HuH-7 (cell line): ENCODE results near the gene IKBKE.

Experiments
- DNase-seq: peaks from one replicate; pipeline ENCODE4 v3.0.0; 2011; ENCODE audit warnings: low spot score

IKBKE gene

DNA sequence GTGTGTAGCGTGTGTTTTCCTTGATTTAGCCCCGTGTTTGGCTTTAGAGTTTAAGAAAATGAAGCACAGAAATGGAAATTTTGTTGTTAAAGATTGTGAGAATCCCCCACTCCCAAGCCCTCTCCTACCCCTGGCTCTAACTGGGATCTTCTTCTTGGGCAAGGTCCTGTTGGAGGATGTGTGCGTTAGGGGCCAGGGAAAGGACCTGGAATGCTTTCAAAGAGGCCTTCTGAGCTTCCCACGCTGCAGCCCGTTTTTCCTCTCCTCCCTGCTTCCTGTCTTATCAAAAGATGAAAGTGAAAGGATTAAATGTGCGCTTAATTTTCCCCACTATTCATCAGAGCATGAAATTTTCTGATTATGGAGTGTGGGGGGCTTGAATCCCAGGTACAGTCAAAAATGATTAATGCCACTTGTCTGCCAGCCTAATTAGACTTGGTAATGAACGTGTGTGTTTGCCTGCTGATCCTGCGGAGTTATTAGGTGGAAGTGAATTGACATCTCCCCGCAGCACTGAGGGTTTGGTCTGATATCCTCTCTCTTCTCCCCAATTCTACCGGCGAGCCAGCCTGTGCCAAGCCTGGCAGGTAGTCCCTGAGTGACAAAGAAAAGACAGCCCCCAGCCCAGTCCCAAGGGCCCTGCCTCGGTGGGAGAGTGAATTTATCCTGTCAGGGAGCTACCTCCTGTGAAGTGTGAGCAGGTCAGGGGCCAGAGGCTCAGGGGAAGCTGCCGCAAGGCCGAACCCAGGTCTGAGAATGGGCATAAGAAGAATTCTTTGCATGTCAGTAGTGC lies 42.0 kb downstream of the IKBKE start:
- no peak for DNase-seq

DNA sequence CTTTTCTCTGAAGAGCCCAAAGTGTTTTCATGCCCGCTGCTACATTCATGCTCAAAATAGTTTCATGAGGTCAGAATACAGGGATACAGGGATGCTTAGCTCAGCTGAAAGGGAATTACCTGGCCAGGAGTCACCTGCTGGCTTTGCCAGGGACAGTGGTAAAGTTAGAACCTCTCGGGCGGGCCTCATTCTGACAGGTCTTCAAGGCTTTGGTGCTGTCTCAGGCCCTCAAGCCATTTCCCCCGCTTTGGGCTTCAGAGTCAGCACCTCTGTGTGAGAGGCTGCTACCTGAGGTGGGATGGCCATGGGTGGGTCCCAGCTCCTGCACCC lies 42.5 kb downstream of the IKBKE start:
- DNase-seq: no peak

DNA sequence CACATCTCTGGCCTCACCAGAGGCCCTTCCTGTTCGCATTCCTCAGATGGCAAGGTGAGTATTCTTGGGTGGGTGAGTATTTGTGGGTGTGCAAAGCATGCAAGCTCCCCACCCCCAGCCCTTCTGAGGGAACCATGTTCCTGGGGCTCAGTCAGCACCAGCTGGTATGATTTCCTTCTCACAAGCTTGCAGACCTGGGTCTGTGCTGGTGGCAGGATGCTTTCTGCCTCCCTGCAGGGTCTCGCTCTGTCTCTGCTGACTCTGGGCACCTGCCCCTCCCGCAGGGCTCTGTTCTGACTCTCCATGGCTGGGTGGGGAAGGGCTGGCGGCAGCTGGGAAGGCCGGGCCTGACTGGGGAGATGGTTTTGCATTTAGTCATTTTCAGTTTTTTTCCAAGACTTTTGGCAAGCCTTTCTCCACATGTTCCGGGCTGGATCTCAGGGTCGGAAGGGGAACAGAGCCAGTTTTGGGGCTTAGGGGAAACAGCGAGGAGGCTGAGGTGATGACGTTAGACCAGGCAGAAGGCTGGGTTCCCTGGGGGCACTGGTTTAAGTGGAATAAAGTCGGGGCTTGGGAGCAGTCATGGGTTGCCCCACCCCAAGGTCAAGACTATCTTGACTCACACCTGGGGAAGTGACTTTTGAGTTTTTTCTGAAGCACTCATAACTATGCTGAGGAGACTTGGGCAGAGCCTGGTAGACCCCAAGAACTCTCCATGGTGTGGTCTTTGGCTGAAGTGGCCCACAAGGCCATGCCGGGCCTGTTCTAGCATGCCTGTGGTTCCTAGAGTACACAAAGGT lies 43.2 kb downstream of the IKBKE start:
- DNase-seq: no peak

DNA sequence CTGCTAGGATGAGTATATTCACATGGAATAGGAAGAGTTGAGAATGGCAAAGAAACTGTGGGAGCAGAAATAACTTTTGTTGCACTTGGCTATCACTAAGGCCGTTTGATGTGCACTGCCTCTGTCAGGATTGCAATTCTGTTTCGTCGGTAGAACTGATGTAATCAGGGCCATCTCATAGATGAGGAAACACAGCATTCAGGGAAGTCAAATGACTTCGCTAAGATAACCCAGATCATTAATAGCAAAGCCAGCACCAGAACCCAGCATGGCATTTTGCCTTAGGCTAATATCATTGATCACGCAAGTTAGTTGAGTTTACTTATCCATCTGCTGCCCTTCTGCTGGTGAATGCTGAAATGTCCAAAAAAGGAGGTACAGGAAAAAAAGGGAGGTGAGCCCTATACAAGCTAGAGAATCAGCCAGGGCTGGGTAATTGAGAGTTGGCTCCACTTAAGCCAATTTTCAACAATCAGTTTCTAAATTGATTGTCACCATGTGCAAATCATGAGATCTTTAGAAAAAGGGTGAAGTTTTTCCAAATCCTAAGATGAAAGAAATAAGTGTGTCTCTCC lies 44.6 kb downstream of the IKBKE start:
- DNase-seq: no peak

DNA sequence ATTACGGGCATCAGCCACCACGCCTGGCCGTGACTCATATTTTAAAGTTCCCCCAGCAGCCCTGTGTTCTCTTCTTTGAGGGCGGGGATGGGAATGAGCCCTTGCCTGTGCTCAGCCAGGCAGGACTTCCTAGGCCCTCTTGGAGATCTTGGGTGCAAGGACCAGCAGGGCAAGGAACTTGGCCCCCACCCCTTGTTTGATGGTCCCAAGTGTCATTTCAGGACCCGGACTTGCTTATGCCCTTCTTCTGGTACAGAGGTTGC lies 46.4 kb downstream of the IKBKE start:
- no peak for DNase-seq

DNA sequence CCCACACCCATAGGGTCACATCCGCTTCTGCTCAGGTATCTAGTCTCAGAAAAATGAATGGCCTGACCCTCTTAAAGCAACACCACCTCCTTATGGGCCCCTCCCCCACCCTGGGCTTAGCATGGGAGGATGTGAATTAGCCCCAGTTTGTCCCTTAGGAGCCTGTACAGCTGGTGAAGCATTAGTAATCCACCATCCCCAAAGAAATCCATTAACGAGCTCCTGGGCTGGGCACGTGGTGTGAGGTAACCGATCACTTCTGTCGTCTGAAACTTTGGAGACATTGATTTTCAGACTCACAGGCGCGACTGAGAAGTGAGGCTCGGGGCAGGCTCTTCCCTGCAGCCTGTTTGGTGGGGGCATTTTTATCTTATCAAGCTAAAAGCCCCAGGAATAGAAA lies 47.5 kb downstream of the IKBKE start:
- no peak for DNase-seq

DNA sequence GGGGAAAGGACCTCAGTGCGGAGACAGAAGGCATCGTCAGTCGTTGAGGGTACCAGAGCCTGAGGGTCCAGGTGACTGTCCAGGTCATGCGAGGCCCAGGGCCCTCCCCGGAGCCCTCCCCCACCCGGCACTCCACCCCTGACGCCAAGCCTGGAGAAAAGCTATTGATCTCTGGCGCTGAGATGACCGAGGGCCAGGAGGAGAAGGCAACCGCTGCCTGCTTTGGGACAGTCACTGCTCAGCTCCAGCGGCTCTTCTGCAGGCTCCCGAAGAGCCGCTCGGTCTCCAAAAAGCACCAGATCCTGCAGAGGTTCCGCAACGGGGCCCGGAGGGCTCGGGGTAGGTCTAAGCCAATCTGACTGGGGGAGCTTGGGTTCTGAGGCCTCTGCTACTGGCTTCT lies 47.9 kb downstream of the IKBKE start:
- DNase-seq: no peak

DNA sequence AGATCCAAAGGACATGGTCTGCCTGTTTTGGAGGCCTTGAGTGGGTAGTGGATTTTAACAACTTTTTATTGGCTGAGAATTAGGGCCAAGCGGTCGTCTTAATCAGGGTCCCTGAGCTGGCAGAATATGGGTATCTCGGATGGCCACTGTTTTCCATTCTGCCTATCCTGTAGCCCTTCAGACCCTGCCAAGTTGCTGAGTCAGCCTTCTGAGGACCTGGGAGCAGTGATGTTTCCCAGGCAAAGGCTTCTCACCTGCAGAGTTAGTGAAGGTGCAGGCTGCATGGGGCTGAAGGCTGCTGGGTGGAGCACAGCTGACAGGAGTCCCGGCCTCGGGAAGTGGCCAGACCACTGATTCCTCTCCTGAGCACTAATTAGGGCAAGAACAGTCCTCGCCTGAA lies 48.5 kb downstream of the IKBKE start:
- DNase-seq: no peak

DNA sequence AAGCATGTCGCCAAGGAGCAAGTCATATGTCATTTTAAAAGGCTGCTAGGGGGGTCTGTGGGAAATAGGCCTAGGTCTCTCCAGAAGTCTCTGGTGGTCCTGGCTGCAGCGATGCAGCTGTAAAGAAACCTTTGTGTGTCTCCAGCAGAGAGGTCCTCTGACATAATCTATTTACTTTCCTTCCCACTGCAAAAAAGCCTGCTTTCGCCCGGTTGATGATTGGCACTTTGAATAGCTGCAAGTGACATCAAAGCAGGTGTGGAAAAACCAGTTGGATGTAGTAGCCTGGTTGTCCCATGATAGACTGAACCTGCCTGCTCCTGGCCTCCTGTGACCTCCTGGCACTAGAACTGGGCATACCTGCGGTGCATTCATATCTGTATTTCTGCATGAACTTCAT lies 50.9 kb downstream of the IKBKE start:
- no peak for DNase-seq

DNA sequence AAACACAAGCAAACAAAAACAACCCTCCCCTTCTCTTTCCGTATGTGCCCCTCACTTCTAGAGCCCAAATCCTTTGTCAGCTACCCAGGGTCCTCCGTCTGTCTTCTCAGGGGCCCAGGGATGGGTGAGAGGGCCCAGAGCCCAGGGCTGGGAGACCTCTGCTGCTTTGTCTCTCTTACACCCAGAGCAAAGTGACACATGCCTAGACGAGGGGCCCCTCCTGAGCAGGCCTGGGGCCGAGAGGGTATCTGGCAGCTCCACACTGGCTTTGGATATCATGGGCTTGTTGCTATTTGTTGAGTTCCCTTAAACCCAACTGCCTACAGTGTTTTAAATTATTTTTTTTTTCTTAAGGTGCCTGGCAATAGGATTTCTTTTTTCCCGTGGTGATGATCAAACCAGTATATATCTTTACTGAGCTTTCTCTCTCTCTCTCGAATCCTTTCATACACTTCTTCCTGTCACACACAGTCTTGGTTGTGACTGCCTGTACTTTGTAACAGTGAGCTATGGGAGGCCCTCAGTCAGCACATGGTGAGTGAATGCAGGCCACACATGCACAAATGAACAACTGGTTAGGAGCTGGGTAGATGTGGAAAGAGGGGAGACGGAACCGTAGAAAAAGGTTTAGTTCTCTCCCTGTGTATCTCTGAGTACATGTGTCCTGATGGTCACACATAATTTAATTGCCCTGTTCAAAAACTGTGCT lies 51.6 kb downstream of the IKBKE start:
- DNase-seq: no peak

DNA sequence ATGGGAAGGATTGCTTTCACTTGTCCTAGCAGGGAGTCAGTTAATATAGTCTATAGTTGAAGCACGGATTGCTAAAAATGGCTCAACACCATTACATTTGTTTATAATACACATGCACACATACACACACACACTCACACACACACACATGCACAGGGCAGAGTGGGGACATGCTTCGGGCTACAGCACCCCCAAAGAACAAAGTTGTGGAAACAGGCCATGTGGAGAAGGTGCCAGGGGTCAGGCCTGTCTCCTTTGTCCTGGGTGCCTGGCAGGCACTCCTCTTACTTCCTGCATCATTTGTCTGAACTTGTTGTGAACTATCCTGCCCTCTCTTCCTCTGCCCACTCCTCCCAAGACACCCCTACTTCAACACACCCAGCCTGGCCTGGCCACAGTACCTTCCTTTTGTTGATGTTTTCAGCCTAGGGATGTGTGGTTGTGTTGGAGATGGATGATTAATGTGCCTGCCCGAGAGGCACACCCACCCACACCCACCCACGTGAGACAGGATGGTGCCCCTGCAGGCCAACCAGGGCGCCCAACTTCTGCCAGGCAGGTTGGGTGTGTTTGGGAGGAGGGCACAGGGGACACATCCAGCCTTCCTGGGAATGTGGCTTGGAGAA lies 54.6 kb downstream of the IKBKE start:
- DNase-seq: no peak

DNA sequence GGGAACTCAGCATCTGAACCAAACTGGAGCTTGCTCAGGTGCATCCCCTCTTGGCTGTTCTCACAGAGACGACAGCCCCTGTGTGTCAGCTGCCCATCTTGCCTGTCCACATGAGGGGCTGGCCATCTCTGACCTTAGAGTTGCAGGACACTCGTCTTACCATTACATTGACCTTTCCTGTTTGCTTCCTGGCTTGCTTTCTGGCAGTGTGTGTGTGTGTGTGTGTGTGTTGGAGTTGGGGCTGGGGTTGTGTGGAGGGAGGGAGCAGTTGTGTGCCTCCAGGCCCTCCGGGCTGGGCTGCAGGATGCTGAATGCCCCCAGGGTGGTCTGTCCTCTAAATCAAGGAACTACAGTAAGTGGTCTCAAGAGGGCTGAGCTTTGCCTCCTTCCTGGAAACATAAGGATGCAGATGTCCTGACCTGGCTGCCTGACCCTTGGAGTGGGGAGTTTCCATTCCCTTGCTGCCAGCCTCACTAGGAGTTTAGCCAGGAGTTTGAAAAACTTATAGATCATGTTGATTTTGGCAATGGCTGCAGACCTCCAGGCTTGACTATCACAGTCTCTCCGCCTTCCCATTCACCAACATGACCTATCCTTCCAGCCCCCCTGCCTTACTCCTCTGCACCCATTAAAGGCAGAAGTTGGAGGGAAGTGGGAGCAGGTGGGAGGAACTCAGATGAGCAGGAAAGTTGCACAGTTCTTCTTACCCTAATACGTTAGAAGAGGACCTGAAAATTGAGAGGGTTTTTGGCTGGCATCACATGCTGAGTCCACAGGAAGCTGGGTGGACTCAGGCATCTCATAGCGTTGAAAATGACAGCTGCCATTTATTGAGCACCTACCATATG lies 56.0 kb downstream of the IKBKE start:
- DNase-seq: no peak

DNA sequence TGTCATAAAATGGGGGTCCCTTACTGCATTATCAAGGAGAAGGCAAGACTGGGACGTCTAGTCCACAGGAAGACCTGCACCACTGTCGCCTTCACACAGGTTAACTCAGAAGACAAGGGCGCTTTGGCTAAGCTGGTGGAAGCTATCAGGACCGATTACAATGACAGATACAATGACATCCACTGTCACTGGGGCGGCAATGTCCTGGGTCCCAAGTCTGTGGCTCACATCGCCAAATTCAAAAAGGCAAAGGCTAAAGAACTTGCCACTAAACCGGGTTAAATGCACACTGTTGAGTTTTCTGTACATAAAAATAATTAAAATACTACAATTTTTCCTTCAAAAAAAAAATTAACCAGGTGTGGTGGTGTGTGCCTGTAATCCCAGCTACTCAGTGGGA lies 59.1 kb downstream of the IKBKE start:
- DNase-seq: no peak

DNA sequence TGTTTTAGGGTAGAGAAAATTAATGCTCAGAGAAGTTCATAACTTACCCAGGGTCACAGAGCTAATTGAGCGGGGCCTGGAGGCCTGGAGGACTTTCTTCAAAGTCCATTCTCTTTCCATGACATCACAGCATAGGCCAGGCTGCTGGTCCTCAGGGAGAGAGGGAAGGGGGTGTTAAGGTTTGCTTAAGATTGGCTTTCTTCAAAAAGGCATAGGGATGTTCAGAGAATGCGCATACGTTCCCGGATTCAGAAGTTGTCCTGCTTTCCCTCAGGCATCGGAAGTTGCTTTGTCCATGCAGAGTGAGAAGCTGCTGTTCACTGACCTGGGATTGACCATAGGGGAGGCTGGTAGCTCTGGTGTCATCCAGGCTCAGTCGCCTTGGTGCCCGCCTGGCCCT lies 62.1 kb downstream of the IKBKE start:
- no peak for DNase-seq

DNA sequence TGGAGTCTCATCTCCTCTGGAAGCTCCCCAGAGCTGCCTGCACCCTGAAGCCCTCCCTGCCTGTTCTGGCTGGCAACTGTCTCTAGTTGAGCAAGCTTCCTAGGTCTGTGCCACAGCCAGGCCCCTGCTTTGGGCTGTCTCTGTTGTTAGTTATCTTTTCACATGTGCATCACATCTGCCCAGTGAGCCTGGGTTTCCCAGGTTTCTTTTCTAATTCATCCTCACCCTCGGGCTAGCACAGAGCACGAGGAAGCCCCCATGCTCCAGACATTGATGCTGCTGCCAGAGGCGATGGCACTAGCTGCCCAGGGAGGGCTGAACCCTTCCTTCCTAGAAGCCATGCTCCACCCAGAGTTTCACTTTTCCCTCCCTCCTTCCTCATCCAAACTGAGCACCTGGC lies 64.3 kb downstream of the IKBKE start:
- DNase-seq: no peak

DNA sequence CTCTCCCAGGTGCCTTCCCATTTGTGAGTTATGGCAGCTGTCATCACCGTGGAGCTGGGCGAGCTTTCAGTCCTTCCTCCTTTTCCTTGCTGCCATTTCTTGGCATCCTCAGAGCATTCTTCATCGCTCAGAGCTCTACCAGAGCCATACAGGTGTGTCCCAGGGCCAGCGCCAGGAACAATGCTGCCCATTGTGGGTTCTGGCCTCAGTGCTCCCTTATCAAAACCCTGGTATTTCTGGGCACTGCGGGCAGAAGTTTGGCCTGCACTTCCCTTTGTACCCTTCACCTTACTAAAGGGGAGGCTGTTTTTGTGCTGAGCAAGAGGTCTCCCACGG lies 65.5 kb downstream of the IKBKE start:
- no peak for DNase-seq

DNA sequence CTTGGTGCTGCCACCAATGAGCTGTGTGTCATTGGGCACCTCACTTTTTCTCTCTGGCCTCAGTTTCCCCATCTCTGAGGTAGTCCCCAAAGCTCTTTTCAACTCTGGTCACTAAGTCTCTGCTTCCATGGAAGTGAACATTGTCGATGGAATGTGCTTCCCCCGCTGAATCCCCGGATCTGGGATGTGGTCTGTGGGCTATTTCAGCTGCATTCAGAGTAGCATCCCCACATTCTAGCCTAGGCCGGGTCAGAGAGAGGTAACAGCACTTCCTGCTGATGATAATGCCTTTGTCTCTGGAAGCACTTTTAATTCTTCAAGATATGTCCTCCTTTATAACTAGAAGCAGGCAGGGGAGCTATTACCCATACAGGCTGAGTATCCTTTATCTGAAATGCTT lies 66.9 kb downstream of the IKBKE start:
- no peak for DNase-seq

DNA sequence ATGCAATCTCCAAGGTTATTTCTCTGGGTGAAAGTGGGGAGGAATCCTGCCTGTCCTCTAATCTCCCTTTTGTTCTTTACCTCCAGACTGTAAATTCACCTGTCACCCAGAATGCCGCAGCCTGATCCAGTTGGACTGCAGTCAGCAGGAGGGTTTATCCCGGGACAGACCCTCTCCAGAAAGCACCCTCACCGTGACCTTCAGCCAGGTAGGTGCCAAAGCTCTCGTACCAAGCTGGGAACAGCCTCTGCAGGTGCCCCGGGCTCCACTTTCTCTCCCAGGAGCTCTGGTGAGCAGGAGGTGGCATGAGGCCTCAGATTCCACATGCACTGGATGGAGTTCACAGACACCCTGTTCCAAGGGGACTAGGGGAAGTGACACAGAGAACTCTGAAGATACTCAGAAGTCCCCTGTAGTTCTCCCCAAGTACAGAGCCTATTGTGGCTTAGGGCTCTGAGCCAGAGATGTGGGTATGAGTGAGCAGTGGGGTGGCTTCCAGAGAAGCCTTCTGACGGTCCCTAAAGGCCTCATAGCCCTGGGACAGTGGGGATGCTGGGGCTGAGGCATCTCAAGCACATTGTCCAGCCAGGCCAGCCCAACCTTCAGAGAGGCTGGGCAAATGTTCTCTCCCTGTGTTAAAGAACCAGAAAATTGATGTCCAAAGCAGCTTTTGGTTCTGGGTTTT lies 68.0 kb downstream of the IKBKE start:
- DNase-seq: no peak

DNA sequence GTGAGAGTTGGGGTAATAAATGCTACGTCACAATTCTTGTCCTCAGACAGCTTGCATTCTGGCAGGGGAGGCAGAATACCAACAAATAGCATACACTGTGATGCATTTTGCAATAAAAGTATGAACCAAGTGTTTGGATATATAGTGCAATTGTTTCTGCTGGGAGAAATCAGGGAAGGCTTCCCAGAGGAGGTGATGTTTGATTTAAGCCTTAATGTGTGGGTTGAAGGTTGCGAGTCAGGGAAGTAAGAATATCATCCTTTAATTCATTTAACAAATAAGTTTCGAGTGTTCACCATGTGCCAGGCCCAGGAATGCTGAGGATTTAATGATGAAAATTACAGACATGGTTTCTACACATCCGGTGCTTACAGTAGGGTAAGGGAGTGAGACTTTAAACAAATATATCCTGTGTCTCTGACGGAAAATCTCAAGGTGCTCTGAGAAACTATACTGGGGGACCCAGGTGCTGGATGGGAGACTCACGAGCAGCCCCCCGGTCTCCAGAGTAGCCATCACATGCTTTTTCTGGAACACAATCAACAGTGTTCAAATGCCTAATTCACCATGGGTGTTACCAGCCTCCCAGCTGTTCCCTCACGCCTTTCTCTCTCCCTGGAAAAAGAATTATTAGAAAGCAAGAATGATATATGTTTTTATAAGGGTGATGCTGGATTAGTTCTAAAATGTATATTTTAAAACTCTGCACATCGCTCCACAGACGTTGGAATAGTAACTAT lies 68.8 kb downstream of the IKBKE start:
- no peak for DNase-seq

DNA sequence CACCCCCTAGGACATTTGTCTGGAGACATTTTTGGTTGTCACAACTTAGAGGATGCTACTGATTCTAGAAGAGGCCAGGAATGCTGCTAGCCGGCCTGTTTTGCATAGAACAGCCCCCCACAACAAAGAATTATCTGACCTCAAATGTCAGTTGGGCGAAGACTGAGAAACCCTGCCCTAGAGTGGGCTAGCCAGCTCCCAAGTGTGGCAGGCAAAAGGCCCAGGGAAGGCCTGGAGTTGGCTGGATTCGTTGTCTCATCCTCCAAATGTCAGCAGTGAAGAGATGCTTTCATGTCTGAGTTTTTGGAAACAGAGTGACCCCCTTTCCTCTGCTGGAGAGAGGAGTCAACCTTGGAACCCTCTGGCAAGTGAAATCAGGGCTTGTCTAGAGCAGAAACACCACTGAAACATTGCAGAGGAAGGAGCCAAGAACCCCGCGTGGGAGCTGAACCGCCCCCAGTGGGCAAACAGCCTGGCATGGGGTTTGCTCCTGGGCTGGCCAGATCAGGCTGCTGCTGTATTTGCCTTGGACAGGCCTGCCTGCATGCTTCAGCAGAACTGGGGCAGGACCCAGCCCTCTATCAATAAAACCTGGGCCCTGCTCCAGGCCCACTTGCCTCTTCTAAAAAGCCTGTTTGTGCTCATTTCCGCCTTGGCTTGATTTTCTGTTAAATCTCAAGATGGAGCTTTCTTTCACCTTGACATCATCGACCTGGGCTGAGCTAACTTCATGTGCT lies 69.9 kb downstream of the IKBKE start:
- DNase-seq: no peak
